DND-41 (cell line): ENCODE data around the gene CCDC157.

Source experiments
- ATAC-seq: fragments of 200-7000 bp; cut with Tn5 transposase; 3 replicates; pipeline ENCODE4 v1.9.1; 2021; ENCODE audit warnings: low read depth; ENCODE audit not compliant: insufficient read depth
- DNase-seq: peaks from one replicate; pipeline ENCODE4 v3.0.0-alpha.2; 2020
- H2AFZ ChIP-seq: 2 replicates; pipeline ENCODE4 v1.6.0; 2012; ENCODE audit warnings: low read depth, low read length
- H3K27ac ChIP-seq: 2 replicates; pipeline ENCODE4 v1.5.1; 2012; ENCODE audit warnings: low read length, inconsistent platforms
- H3K27me3 ChIP-seq: fragments of 200-600 bp; sonication (generic); 2 replicates; pipeline ENCODE4 v1.6.0; 2012; ENCODE audit warnings: low read length, mild to moderate bottlenecking, inconsistent platforms; ENCODE audit not compliant: insufficient read depth, poor library complexity
- H3K36me3 ChIP-seq: 2 replicates; pipeline ENCODE4 v1.5.1; 2012; ENCODE audit warnings: low read length, inconsistent platforms; ENCODE audit not compliant: insufficient read depth
- H3K4me1 ChIP-seq: 2 replicates; pipeline ENCODE4 v1.5.1; 2012; ENCODE audit warnings: mild to moderate bottlenecking, low read length; ENCODE audit not compliant: insufficient read depth
- H3K4me2 ChIP-seq: 2 replicates; pipeline ENCODE4 v1.6.0; 2012; ENCODE audit warnings: mild to moderate bottlenecking, moderate library complexity, low read length, inconsistent platforms; ENCODE audit not compliant: insufficient read depth
- H3K4me3 ChIP-seq, 2 experiments: fragments of 200-600 bp in 1 of 2; shearing (Covaris generic) in 1 of 2; 2 replicates each; pipeline ENCODE4 v1.5.1; 2012 to 2016; ENCODE audit warnings: inconsistent platforms in 2 of 2, low read length in 2 of 2, mild to moderate bottlenecking in 2 of 2, low read depth in 1 of 2, moderate library complexity in 1 of 2
- H3K79me2 ChIP-seq: 2 replicates; pipeline ENCODE4 v1.6.0; 2012; ENCODE audit warnings: low read length, inconsistent platforms; ENCODE audit not compliant: insufficient read depth
- H3K9ac ChIP-seq: 2 replicates; pipeline ENCODE4 v1.6.0; 2012; ENCODE audit warnings: low read depth, mild to moderate bottlenecking, inconsistent platforms, low read length, moderate library complexity
- H3K9me3 ChIP-seq: 2 replicates; pipeline ENCODE4 v1.5.1; 2012; ENCODE audit warnings: low read length, moderate library complexity, mild to moderate bottlenecking, inconsistent platforms; ENCODE audit not compliant: insufficient read depth, severe bottlenecking
- H4K20me1 ChIP-seq: 2 replicates; pipeline ENCODE4 v1.6.0; 2012; ENCODE audit warnings: low read length; ENCODE audit not compliant: insufficient read depth
- CTCF ChIP-seq: IDR thresholded peaks from 2 replicates; pipeline ENCODE4 v1.5.1; 2012; ENCODE audit warnings: borderline replicate concordance, low read length, moderate library complexity, mild to moderate bottlenecking; ENCODE audit not compliant: poor library complexity, severe bottlenecking; ENCODE audit errors: extremely low read depth
- EZH2 ChIP-seq: IDR thresholded peaks from 3 replicates; pipeline ENCODE4 v1.6.1; 2012; ENCODE audit warnings: borderline replicate concordance, low read depth, mild to moderate bottlenecking, moderate library complexity, low read length, inconsistent platforms; ENCODE audit not compliant: severe bottlenecking

CCDC157 gene

GRCh38 chr22:30348404-30348803, 8.4 kb upstream of the CCDC157 start:
- peaks cover 62% of the 10 kb centered on the region for H4K20me1 ChIP-seq
- H3K27me3 ChIP-seq = no peaks in the 10 kb centered on the region
- H3K9ac ChIP-seq = no peak overlapping the region
- H2AFZ ChIP-seq = no peak overlapping the region
- H3K4me2 ChIP-seq = no peak overlapping the region
- TF ChIP-seq CTCF (no peak), EZH2 (no peak)
- H3K4me3 ChIP-seq = no peak overlapping the region
- H3K79me2 ChIP-seq = peaks cover 74% of the 10 kb centered on the region
- no peak overlapping the region for H3K27ac ChIP-seq
- H3K4me1 ChIP-seq = peaks cover 11% of the 10 kb centered on the region; the same call in 1 of the 2 replicates
- DNase-seq (no peak), ATAC-seq (no peak)
- peaks cover 98% of the 10 kb centered on the region for H3K36me3 ChIP-seq
- H3K9me3 ChIP-seq = no peaks in the 10 kb centered on the region

DNA sequence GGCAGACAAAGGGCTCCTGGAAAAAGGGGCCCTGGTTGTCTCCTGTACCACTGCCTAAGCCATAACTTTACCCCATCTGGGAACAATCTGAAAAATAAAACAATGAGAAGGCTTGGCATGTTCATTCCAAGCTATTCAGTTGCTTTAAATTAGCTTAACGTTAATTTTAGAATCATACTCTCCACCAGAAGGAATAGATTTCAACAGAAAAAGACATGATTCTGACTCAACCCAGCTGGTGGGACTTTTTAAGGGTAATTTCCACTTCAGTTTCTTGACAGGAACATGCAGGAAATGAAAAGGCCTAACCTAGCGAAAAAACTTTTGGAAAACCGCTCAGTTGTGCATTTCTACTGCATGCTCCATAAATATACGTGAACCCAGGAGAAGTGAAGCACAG, 8.0 kb upstream of the CCDC157 start:
- no peak overlapping the region for H3K9ac ChIP-seq
- TF ChIP-seq EZH2 (no peak), CTCF (no peak)
- H3K27ac ChIP-seq = no peak overlapping the region
- H3K4me3 ChIP-seq = no peak overlapping the region
- H3K36me3 ChIP-seq = peaks cover 98% of the 10 kb centered on the region
- H3K27me3 ChIP-seq = no peaks in the 10 kb centered on the region
- no peak overlapping the region for H2AFZ ChIP-seq
- DNase-seq (no peak), ATAC-seq (no peak)
- peaks cover 65% of the 10 kb centered on the region for H4K20me1 ChIP-seq
- H3K4me1 ChIP-seq = peaks cover 13% of the 10 kb centered on the region; the same call in 1 of the 2 replicates
- no peak overlapping the region for H3K4me2 ChIP-seq
- no peaks in the 10 kb centered on the region for H3K9me3 ChIP-seq
- peaks cover 78% of the 10 kb centered on the region for H3K79me2 ChIP-seq

DNA sequence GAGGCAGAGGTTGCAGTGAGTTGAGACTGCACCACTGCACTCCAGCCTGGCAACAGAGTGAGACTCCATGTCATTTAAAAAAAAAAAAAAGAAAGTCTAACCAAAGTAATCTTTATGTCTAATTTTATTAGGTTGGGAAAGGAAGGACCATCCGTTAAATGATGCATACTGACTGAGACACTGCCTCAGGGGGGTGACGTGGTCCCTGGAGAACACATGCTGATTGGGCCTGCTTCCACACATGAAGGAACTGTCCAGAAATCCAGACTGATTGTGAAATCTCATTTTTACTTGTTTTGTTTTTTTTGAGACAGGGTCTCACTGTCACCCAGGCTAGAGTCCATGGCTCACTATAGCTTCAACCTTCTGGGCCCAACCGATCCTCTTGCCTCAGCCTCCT, 5.6 kb upstream of the CCDC157 start:
- TF ChIP-seq EZH2 (no peak), CTCF (no peak)
- peaks cover 92% of the 10 kb centered on the region for H3K36me3 ChIP-seq
- H3K4me2 ChIP-seq = no peak overlapping the region

GRCh38 chr22:30354644-30355043, 2.2 kb upstream of the CCDC157 start:
- peak overlapping the region; percentile 78 for H3K4me2 ChIP-seq
- H3K27me3 ChIP-seq = no peaks in the 10 kb centered on the region
- H3K36me3 ChIP-seq = peaks cover 58% of the 10 kb centered on the region
- ATAC-seq = no peak
- peak overlapping the region in 1 of 2 experiments; percentile 68; a peak in 1 of 4 replicates for H3K4me3 ChIP-seq
- peaks cover 50% of the 10 kb centered on the region for H4K20me1 ChIP-seq
- TF ChIP-seq CTCF (no peak), EZH2 (no peak)
- H3K79me2 ChIP-seq = peaks cover 72% of the 10 kb centered on the region
- H3K27ac ChIP-seq = peak overlapping the region; percentile 17
- H3K4me1 ChIP-seq = peaks cover 48% of the 10 kb centered on the region
- H3K9me3 ChIP-seq = no peaks in the 10 kb centered on the region
- peak overlapping the region; percentile 5 for H3K9ac ChIP-seq
- DNase-seq = no peak
- H2AFZ ChIP-seq = no peak overlapping the region

More for the DNA sequence above, 5.6 kb upstream of the CCDC157 start:
- peaks cover 75% of the 10 kb centered on the region for H4K20me1 ChIP-seq
- peaks cover 94% of the 10 kb centered on the region for H3K79me2 ChIP-seq
- DNase-seq = no peak
- H3K27me3 ChIP-seq = no peaks in the 10 kb centered on the region
- H2AFZ ChIP-seq = no peak overlapping the region
- no peak overlapping the region for H3K9ac ChIP-seq
- peaks cover 35% of the 10 kb centered on the region for H3K4me1 ChIP-seq
- ATAC-seq = no peak
- H3K9me3 ChIP-seq = no peaks in the 10 kb centered on the region
- H3K4me3 ChIP-seq = no peak overlapping the region
- no peak overlapping the region for H3K27ac ChIP-seq
